ENCODE measurements around the gene BGN. TPM values are rescaled to one million over a fixed set of nuclear protein-coding genes. Genes with fewer than 3 reads are reported as not detected.

BGN gene
- total RNA-seq, 6 experiments from 2014 or later, result 57.0 to 161 (median 122) TPM

- H3K27me3 ChIP-seq, result no peaks in the 10 kb centered on the region
- TF ChIP-seq CTCF (IDR thresholded peaks at IDR 0.05) (no peak), POLR2A (IDR thresholded peaks at IDR 0.05) (no peak)
- H3K4me3 ChIP-seq, result no peak overlapping the region
- H3K36me3 ChIP-seq, result no peaks in the 10 kb centered on the region
- no peaks in the 10 kb centered on the region for H3K9me3 ChIP-seq
- DNase-seq, result no peak
- peak overlapping the region in 1 of 3 donors; percentile 57 for H3K27ac ChIP-seq
- intact Hi-C loops (cut with DNase I), result no loop called here
- no peaks in the 10 kb centered on the region for H3K4me1 ChIP-seq
- ATAC-seq, result peak in 1 of 4 donors; percentile 36
- 41% methylated on average over 4 of the region's 16 CpGs for WGBS (ENCODE audit: insufficient coverage, low coverage, low lambda C conversion rate, missing lambda C conversion rate)
Observed at GRCh38 chrX:153476666-153477363, 18.0 kb upstream of the BGN start.

GRCh38 chrX:153477364-153477857 lies 17.4 kb upstream of the BGN start:
- WGBS (ENCODE audit: insufficient coverage, low coverage, low lambda C conversion rate, missing lambda C conversion rate), result 25% methylated on average over 2 of the region's 11 CpGs
- no peaks in the 10 kb centered on the region for H3K4me1 ChIP-seq
- ATAC-seq (no peak), DNase-seq (no peak)
- intact Hi-C loops (cut with DNase I), result no loop called here
- no peaks in the 10 kb centered on the region for H3K27me3 ChIP-seq
- no peaks in the 10 kb centered on the region for H3K9me3 ChIP-seq
- no peaks in the 10 kb centered on the region for H3K36me3 ChIP-seq
- H3K4me3 ChIP-seq, result no peak overlapping the region
- no peak for TF ChIP-seq POLR2A (IDR thresholded peaks at IDR 0.05)
- no peak for TF ChIP-seq CTCF (IDR thresholded peaks at IDR 0.05)
- no peak overlapping the region for H3K27ac ChIP-seq

- 60% methylated on average over 1 of the region's 9 CpGs for WGBS (ENCODE audit: insufficient coverage, low coverage, low lambda C conversion rate, missing lambda C conversion rate)
- ATAC-seq (no peak), DNase-seq (no peak)
- Histone ChIP-seq H3K4me1 (no peaks in the 10 kb centered on the region), H3K27ac (no peak overlapping the region), H3K4me3 (no peak overlapping the region), H3K36me3 (no peaks in the 10 kb centered on the region), H3K9me3 (no peaks in the 10 kb centered on the region), H3K27me3 (no peaks in the 10 kb centered on the region)
- no peak for TF ChIP-seq CTCF (IDR thresholded peaks at IDR 0.05)
- TF ChIP-seq POLR2A (IDR thresholded peaks at IDR 0.05), result no peak
- intact Hi-C loops (cut with DNase I), result no loop called here
Observed at GRCh38 chrX:153477901-153478300, 16.9 kb upstream of the BGN start.

- no peak overlapping the region for H3K27ac ChIP-seq
- intact Hi-C loops (cut with DNase I), result no loop called here
- no peak for DNase-seq
- H3K4me3 ChIP-seq, result no peak overlapping the region
- no peaks in the 10 kb centered on the region for H3K27me3 ChIP-seq
- no peak for ATAC-seq
- no peaks in the 10 kb centered on the region for H3K4me1 ChIP-seq
- TF ChIP-seq POLR2A (IDR thresholded peaks at IDR 0.05), result no peak
- no peak for TF ChIP-seq CTCF (IDR thresholded peaks at IDR 0.05)
- H3K36me3 ChIP-seq, result no peaks in the 10 kb centered on the region
- no CpG with 5 or more reads among the region's 16 CpGs for WGBS (ENCODE audit: insufficient coverage, low coverage, low lambda C conversion rate, missing lambda C conversion rate)
- H3K9me3 ChIP-seq, result no peaks in the 10 kb centered on the region
Observed at GRCh38 chrX:153478746-153479145, 16.0 kb upstream of the BGN start.
